Choroid plexus epithelial cell (primary cell): ENCODE measurements around the gene LRRC23.

Experiments
- DNase-seq: peaks from one replicate; pipeline ENCODE4 v3.0.0-alpha.2; 2010; ENCODE audit warnings: low read depth
- H3K4me3 ChIP-seq: 2 replicates; pipeline ENCODE4 v1.5.1; 2011; ENCODE audit warnings: low read depth, mild to moderate bottlenecking, control low read depth, low read length, moderate library complexity
- CTCF ChIP-seq: conservative IDR thresholded peaks from 2 replicates; pipeline ENCODE4 v1.5.1; 2011; ENCODE audit warnings: low read depth, mild to moderate bottlenecking, control low read depth, inconsistent platforms, low read length, moderate library complexity

Gene LRRC23

GRCh38 chr12:6946033-6946919, 41.7 kb downstream of the LRRC23 start:
- no peak for DNase-seq
- no peak for TF ChIP-seq CTCF
- no peak overlapping the region for H3K4me3 ChIP-seq

GRCh38 chr12:6946920-6947374, 42.3 kb downstream of the LRRC23 start:
- no peak overlapping the region for H3K4me3 ChIP-seq
- DNase-seq, result no peak
- TF ChIP-seq CTCF, result no peak

DNA sequence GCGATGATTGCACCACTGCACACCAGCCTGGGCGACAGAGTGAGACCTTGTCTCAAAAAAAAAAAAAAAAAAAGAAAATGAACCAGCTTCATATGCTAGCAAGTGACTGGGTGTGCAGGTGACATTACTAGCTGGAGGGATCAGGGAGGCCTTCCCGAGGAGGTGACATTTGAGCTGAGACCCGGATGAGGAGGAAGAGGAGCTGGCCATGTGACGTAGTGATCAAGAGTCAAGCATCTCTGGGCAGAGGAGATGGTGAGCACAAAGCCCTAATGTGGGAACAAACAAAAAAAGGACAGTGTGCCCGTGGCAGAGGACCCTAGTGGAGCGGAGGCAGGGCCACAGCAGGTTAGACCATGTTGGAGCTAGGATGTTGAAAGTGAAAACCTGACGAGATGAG, 43.0 kb downstream of the LRRC23 start:
- no peak for DNase-seq
- no peak for TF ChIP-seq CTCF
- no peak overlapping the region for H3K4me3 ChIP-seq

- no peak for DNase-seq
- no peak for TF ChIP-seq CTCF
- no peak overlapping the region for H3K4me3 ChIP-seq
Observed at GRCh38 chr12:6948873-6949594, 44.4 kb downstream of the LRRC23 start.

DNA sequence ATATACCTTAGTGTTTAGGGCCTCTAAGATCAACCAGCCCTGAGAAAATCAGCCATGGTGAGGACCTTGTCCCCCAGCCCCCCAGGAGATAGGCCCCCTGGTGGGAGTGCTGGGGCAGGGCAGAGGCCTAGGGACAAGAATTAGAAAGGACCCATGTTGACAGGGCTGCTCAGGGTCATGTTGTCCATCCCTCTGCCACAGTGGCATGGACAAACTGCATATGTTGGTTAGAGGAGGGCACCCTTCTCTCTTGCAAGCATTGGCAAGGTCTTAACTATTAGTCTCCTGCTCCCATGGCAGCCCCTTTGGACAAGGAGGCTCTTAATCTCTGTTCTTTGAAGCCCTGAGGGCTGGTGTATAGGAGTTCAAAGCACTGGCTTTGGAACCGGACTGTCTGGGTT, 45.8 kb downstream of the LRRC23 start:
- no peak overlapping the region for H3K4me3 ChIP-seq
- DNase-seq, result no peak
- TF ChIP-seq CTCF, result peak; percentile 36

- no peak within 1 kb of the TSS for H3K4me3 ChIP-seq
- no peak for DNase-seq
- TF ChIP-seq CTCF, result no peak
Observed at GRCh38 chr12:6950811-6951540, 46.4 kb downstream of the LRRC23 start, which contains the start of gene PTPN6. PTPN6 (plus strand) TSS chr12:6951356; CDS start chr12:6951513, 157 bp downstream.
